Midbrain (tissue), 1 donor: ENCODE measurements around the gene GAS2L2.

Experiments used
- DNase-seq: peaks from one replicate; lab custom pipeline; 2025; lab: John Stamatoyannopoulos, UW

The GAS2L2 gene

DNA sequence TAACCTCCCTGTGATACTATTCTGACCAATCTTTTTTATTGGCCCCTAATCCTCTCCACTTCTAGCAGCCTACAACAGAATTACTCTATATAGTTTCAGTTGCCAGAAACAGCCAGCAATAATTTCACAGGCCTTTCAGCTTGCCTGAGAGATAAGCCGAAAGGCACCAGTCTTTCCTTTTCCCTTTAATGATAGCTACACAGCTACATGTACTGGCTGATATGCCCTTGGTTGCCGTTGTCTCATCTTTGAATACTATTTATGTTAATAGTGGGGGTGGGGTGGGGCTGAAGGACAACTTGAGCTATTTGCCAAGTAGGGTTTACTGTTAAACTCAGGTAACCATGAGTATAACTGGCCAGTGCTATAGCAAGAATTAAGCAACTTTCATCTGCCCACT is 57.4 kb downstream of the GAS2L2 start:
- DNase-seq: no peak

DNA sequence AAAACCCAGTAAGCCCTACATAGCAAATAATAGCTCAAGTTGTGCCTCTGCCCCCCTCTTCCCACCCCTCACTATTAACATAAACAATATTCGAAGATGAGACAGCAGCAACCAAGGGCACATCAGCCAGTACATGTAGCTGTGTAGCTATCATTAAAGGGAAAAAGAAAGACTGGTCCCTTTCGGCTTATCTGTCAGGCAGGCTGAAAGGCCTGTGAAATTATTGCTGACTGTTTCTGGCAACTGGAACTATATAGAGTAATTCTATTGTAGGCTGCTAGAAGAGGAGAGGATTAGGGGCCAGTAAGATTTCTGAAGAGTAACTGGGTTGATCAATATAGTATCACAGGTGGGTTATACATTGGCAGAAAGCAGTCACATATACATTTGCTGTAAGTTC is 58.1 kb downstream of the GAS2L2 start:
- DNase-seq: no peak
